Activated gamma-delta T cell treated with anti-CD3 and anti-CD28 coated beads, Interleukin-2, amount 50 U/mL, for 16 hours (primary cell): ENCODE measurements around the gene SGIP1.
"Not testable (repeated sequence)": the region's sequence is repeated elsewhere in the genome, so short reads cannot be mapped to it uniquely, and the experiment has no call there.

Experiments used
- DNase-seq: peaks from one replicate; pipeline ENCODE4 v3.0.0-alpha.2; 2020; ENCODE audit warnings: low read depth

Gene SGIP1

GRCh38 chr1:66769512-66770229 lies 235.7 kb downstream of the SGIP1 start:
- DNase-seq, result no peak

GRCh38 chr1:66770240-66770639 lies 236.3 kb downstream of the SGIP1 start:
- no peak for DNase-seq

- DNase-seq, result no peak
These were observed 236.7 kb downstream of the SGIP1 start for GRCh38 chr1:66770694-66771093.

DNA sequence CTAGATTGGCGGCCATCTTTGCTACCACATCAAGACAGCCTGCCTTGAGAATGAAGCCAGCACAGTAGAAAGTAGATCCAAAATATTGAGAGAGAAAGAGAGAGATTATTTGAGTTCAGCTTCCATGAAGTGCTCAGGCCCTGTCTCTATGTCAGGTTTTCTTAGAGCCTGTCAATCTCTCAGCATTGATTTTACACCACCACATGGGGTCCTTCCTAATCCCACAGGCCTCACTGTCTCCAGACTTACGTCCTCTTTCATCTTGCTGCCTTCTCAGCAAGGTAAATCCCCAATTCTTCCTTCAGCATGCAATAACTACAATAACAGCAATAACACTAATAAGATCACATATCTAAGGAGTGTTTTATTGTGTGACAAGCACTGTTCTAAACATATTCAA lies 239.3 kb downstream of the SGIP1 start:
- no peak for DNase-seq

GRCh38 chr1:66774438-66774837 lies 240.5 kb downstream of the SGIP1 start:
- DNase-seq, result no peak

DNA sequence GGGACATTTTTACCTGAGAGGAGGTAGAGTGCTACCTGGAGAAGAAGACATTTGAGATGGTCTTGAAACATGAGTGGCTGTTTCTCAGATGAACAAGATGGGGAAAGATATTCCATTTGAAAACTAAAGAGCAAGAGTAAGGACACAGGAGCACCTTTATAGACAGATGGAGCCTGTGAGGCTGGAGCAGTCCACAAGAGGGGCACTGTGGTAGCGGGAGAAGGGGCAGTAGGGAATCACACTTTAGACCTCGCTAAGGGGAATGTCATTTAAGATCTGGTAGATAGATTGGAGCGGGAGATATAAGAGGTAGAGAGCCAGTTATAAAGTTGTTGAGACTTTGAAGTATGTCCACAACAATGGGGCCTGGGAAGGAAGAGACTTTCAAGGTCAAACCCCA lies 241.7 kb downstream of the SGIP1 start:
- DNase-seq, result no peak

GRCh38 chr1:66777831-66778230 lies 243.9 kb downstream of the SGIP1 start:
- no peak for DNase-seq

DNA sequence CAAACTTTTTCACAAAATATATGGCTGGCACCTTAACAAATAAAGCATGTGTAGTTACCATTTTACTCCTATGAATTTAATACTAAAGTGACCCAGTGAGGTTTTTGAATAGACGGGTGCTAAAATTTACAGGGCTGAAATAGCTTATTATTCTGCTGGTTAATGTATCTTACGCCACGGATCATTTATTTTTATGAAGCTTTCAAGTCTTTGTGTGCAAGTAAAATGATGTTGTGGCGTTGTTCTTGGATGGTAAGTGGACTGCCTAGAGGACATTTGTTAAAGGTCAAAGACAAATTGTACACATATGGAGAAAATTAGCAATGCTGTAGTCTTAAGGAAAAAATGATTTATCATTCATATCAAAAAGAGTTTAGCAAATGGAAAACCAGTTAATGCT lies 244.3 kb downstream of the SGIP1 start:
- DNase-seq, result no peak

DNA sequence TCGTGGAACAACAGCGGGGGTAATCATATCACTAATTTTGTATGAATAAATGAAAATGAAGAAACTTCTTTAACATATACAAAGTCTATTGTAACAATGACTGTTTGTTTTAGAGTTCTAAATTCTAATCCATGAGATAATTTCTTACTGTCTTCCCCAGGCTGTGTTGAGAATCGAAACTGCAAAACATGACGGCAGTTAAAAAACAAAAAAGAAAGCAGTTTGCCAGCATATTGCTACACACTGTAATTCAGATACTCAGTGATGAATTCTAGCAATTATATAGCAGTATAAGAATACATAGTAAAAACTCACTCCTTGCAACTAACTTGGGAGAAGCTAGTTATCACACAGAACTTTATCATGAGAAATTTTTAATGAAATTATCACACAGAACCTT lies 245.0 kb downstream of the SGIP1 start:
- DNase-seq, result no peak

DNA sequence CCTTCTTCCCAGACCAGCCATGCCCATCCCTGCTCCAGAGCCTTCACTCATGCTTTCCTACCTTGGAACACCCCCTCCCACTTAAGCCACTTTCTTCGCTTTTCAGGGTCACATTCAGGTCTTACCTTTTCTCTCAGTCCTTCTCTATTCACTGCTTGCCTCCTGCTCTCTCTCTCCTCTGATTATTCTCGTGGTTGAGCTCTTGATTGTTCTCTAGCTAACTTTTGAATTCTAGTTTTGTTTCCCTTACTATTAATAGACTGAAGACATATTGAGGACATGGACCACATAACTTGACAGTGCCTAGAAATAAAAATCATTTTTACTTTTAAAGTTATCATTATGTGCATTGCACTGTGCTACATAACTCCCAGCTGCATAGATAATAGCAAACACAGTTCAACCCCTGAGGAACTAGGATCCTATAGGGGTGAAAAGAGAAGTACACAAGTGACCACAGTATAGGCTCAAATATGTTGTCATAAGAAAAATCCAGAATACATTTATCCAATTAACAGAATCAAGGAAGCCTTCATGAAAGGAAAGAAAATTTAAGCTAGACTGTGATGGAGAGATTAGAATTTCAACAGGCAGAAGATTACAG lies 245.6 kb downstream of the SGIP1 start:
- no peak for DNase-seq

GRCh38 chr1:66785800-66786199 lies 251.8 kb downstream of the SGIP1 start:
- not testable (repeated sequence) for DNase-seq

DNA sequence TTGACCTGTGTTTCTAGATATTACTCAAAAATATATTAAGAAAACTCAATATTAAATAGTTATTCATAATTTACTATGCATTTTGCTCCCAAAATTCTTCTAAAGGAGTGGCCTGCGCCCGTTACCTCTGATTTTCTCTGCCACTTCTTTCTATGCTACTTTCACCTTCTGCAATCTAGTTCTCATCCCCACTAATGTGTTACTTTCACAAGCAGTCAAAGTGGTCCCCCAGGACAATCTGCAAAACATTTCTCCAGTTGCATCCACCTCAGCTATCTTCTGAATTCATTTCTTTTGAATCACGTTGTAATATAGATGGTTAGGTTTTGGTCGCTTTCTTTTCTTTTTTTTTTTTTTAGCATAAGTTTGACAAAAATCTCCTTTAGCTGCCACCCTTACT lies 253.7 kb downstream of the SGIP1 start:
- DNase-seq, result no peak

DNA sequence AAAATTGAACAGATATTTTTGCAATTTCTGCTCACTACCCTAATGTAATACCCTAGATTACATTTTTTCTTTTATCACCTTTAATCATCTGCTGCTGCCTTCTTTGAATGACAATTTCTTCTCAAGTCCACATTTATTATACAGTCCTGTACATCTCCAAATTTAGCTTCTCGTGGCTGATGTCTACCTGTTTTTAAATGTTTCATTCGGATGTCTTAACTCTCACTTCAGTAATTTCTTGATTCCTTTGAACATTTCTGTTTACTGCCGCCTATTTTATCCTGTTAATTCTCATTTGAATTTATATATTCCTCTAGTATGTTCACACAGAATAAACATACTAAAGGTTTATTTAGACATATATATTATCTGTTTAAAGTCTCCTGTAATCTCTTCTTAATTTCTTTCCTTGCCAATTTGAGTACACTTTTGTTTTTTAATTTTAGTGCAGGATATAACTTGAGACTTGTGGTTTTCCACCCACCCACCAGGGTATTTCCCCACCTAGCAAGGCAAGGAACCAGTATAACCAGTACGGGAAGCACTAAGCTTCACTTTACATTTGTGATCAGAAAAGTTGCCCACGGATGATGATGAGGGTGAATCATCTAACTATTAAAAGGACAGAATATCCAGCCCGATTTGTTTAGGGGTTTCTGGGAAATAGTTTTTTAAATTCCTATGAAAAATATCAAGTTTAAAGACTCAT lies 254.4 kb downstream of the SGIP1 start:
- peak; percentile 21 for DNase-seq

GRCh38 chr1:66791621-66792610 lies 258.0 kb downstream of the SGIP1 start:
- no peak for DNase-seq

- DNase-seq, result not testable (repeated sequence)
These were observed 261.9 kb downstream of the SGIP1 start for GRCh38 chr1:66795839-66796238.
